ENCODE data around the gene CCDC107.

- TF ChIP-seq, protein P1, sequence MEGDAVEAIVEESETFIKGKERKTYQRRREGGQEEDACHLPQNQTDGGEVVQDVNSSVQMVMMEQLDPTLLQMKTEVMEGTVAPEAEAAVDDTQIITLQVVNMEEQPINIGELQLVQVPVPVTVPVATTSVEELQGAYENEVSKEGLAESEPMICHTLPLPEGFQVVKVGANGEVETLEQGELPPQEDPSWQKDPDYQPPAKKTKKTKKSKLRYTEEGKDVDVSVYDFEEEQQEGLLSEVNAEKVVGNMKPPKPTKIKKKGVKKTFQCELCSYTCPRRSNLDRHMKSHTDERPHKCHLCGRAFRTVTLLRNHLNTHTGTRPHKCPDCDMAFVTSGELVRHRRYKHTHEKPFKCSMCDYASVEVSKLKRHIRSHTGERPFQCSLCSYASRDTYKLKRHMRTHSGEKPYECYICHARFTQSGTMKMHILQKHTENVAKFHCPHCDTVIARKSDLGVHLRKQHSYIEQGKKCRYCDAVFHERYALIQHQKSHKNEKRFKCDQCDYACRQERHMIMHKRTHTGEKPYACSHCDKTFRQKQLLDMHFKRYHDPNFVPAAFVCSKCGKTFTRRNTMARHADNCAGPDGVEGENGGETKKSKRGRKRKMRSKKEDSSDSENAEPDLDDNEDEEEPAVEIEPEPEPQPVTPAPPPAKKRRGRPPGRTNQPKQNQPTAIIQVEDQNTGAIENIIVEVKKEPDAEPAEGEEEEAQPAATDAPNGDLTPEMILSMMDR (conservative IDR thresholded peaks at IDR 0.05; ENCODE audit: low read depth in 2 of 2), result no peak
- TF ChIP-seq REST (IDR thresholded peaks at IDR 0.05; ENCODE audit: unreplicated experiment) (no peak), EZH2 (IDR thresholded peaks at IDR 0.05; ENCODE audit: low read depth, unreplicated experiment) (no peak), EZH2phosphoT487 (IDR thresholded peaks at IDR 0.05; ENCODE audit: unreplicated experiment) (no peak), CREB1 (CRISPR knock-in tag; IDR thresholded peaks at IDR 0.05; ENCODE audit: low read depth) (no peak), POLR2AphosphoS5 (IDR thresholded peaks at IDR 0.05; ENCODE audit: low read depth) (no peak)
Observed at GRCh38 chr9:35698231-35698630, 40.1 kb downstream of the CCDC107 start.
